ENCODE data around the gene METTL24. TPM values are rescaled to one million over a fixed set of nuclear protein-coding genes. Genes with fewer than 3 reads are reported as not detected.
"Not testable (repeated sequence)": the region's sequence is repeated elsewhere in the genome, so short reads cannot be mapped to it uniquely, and the experiment has no call there.

The METTL24 gene
- total RNA-seq, 1 donor from 2014 or later: 1.5 TPM

- TF ChIP-seq CTCF (IDR thresholded peaks at IDR 0.05; ENCODE audit: partially characterized antibody, unreplicated experiment): no peak
- Mint-ChIP-seq H3K4me3 (ENCODE audit: unreplicated experiment) (no peak overlapping the region), H3K27ac (ENCODE audit: unreplicated experiment) (no peak overlapping the region), H3K9me3 (ENCODE audit: unreplicated experiment) (peaks cover 5% of the 10 kb centered on the region), H3K27me3 (ENCODE audit: unreplicated experiment) (peaks cover 2% of the 10 kb centered on the region), H3K4me1 (ENCODE audit: low read depth, unreplicated experiment) (no peaks in the 10 kb centered on the region), H3K36me3 (ENCODE audit: unreplicated experiment) (peaks cover 8% of the 10 kb centered on the region)
- DNase-seq: no peak
These were observed 50.8 kb downstream of the METTL24 start for GRCh38 chr6:110307368-110307767.

- not testable (repeated sequence) for H3K9me3 Mint-ChIP-seq (ENCODE audit: unreplicated experiment); H3K4me1 Mint-ChIP-seq (ENCODE audit: low read depth, unreplicated experiment); H3K27ac Mint-ChIP-seq (ENCODE audit: unreplicated experiment); H3K4me3 Mint-ChIP-seq (ENCODE audit: unreplicated experiment); H3K36me3 Mint-ChIP-seq (ENCODE audit: unreplicated experiment); DNase-seq; H3K27me3 Mint-ChIP-seq (ENCODE audit: unreplicated experiment)
These were observed 52.3 kb downstream of the METTL24 start for GRCh38 chr6:110305832-110306231.

GRCh38 chr6:110303692-110304091 lies 54.5 kb downstream of the METTL24 start:
- not testable (repeated sequence) for H3K4me3 Mint-ChIP-seq (ENCODE audit: unreplicated experiment); H3K27me3 Mint-ChIP-seq (ENCODE audit: unreplicated experiment); H3K4me1 Mint-ChIP-seq (ENCODE audit: low read depth, unreplicated experiment); DNase-seq; H3K9me3 Mint-ChIP-seq (ENCODE audit: unreplicated experiment); H3K27ac Mint-ChIP-seq (ENCODE audit: unreplicated experiment); H3K36me3 Mint-ChIP-seq (ENCODE audit: unreplicated experiment)

GRCh38 chr6:110298916-110299315 lies 59.2 kb downstream of the METTL24 start:
- Mint-ChIP-seq H3K27me3 (ENCODE audit: unreplicated experiment) (peaks cover 2% of the 10 kb centered on the region), H3K27ac (ENCODE audit: unreplicated experiment) (no peak overlapping the region), H3K9me3 (ENCODE audit: unreplicated experiment) (no peaks in the 10 kb centered on the region), H3K4me1 (ENCODE audit: low read depth, unreplicated experiment) (peaks cover 6% of the 10 kb centered on the region), H3K36me3 (ENCODE audit: unreplicated experiment) (no peaks in the 10 kb centered on the region), H3K4me3 (ENCODE audit: unreplicated experiment) (no peak overlapping the region)
- DNase-seq: no peak
- TF ChIP-seq CTCF (IDR thresholded peaks at IDR 0.05; ENCODE audit: partially characterized antibody, unreplicated experiment): no peak

GRCh38 chr6:110298411-110298810 lies 59.7 kb downstream of the METTL24 start:
- DNase-seq: no peak
- Mint-ChIP-seq H3K36me3 (ENCODE audit: unreplicated experiment) (no peaks in the 10 kb centered on the region), H3K4me3 (ENCODE audit: unreplicated experiment) (no peak overlapping the region), H3K9me3 (ENCODE audit: unreplicated experiment) (no peaks in the 10 kb centered on the region), H3K27me3 (ENCODE audit: unreplicated experiment) (peaks cover 2% of the 10 kb centered on the region), H3K27ac (ENCODE audit: unreplicated experiment) (no peak overlapping the region), H3K4me1 (ENCODE audit: low read depth, unreplicated experiment) (peaks cover 6% of the 10 kb centered on the region)
- TF ChIP-seq CTCF (IDR thresholded peaks at IDR 0.05; ENCODE audit: partially characterized antibody, unreplicated experiment): no peak

- no peak for DNase-seq
- Mint-ChIP-seq H3K36me3 (ENCODE audit: unreplicated experiment) (no peaks in the 10 kb centered on the region), H3K4me1 (ENCODE audit: low read depth, unreplicated experiment) (peaks cover 12% of the 10 kb centered on the region), H3K9me3 (ENCODE audit: unreplicated experiment) (peaks cover 3% of the 10 kb centered on the region), H3K27ac (ENCODE audit: unreplicated experiment) (no peak overlapping the region), H3K27me3 (ENCODE audit: unreplicated experiment) (no peaks in the 10 kb centered on the region), H3K4me3 (ENCODE audit: unreplicated experiment) (no peak overlapping the region)
- no peak for TF ChIP-seq CTCF (IDR thresholded peaks at IDR 0.05; ENCODE audit: partially characterized antibody, unreplicated experiment)
These were observed 61.7 kb downstream of the METTL24 start for GRCh38 chr6:110296241-110297025.
